Astrocyte (in vitro differentiated cells and primary cell): ENCODE data around the gene RASGRP1. TPM values are rescaled to one million over a fixed set of nuclear protein-coding genes. Genes with fewer than 3 reads are reported as not detected.

Experiments used
- DNase-seq: peaks from one replicate; pipeline ENCODE4 v3.0.0-alpha.2; 2010; ENCODE audit warnings: low read depth
- FAIRE-seq: peaks from 2 replicates; lab custom pipeline; 2011; peaks lifted over from hg19 to GRCh38; lab: Jason Lieb, UNC
- H2AFZ ChIP-seq: 2 replicates; pipeline ENCODE4 v1.6.0; 2012; ENCODE audit warnings: low read depth, low read length, inconsistent platforms
- H3K27ac ChIP-seq: 2 replicates; pipeline ENCODE4 v1.5.1; 2011; ENCODE audit warnings: low read depth, low read length, inconsistent platforms
- H3K27me3 ChIP-seq: 2 replicates; pipeline ENCODE4 v1.6.0; 2011; ENCODE audit warnings: low read length, inconsistent platforms; ENCODE audit not compliant: insufficient read depth
- H3K36me3 ChIP-seq: 2 replicates; pipeline ENCODE4 v1.5.1; 2011; ENCODE audit warnings: low read length, inconsistent platforms; ENCODE audit not compliant: insufficient read depth
- H3K4me1 ChIP-seq: 2 replicates; pipeline ENCODE4 v1.5.1; 2011; ENCODE audit warnings: low read length, inconsistent platforms; ENCODE audit not compliant: insufficient read depth
- H3K4me2 ChIP-seq: 2 replicates; pipeline ENCODE4 v1.6.0; 2012; ENCODE audit warnings: low read length, inconsistent platforms
- H3K4me3 ChIP-seq: 2 replicates; pipeline ENCODE4 v1.5.1; 2011; ENCODE audit warnings: low read depth, mild to moderate bottlenecking, low read length, inconsistent platforms; ENCODE audit not compliant: insufficient read depth
- H3K79me2 ChIP-seq: 2 replicates; pipeline ENCODE4 v1.6.0; 2012; ENCODE audit warnings: mild to moderate bottlenecking, low read length, inconsistent platforms; ENCODE audit not compliant: insufficient read depth
- H3K9ac ChIP-seq: 2 replicates; pipeline ENCODE4 v1.6.0; 2012; ENCODE audit warnings: mild to moderate bottlenecking, low read length, inconsistent platforms
- H3K9me3 ChIP-seq: 2 replicates; pipeline ENCODE4 v1.5.1; 2012; ENCODE audit warnings: low read depth, mild to moderate bottlenecking, low read length, inconsistent platforms; ENCODE audit not compliant: insufficient read depth
- H4K20me1 ChIP-seq: 2 replicates; pipeline ENCODE4 v1.6.0; 2012; ENCODE audit warnings: low read length, inconsistent platforms; ENCODE audit not compliant: insufficient read depth
- H3K27ac Mint-ChIP-seq: one replicate; pipeline ENCODE4 v1.8.0; 2021; ENCODE audit warnings: mild to moderate bottlenecking, mixed read lengths; ENCODE audit not compliant: unreplicated experiment
- H3K27me3 Mint-ChIP-seq: one replicate; pipeline ENCODE4 v1.8.0; 2021; ENCODE audit warnings: low read depth, mixed read lengths; ENCODE audit not compliant: unreplicated experiment
- H3K36me3 Mint-ChIP-seq: one replicate; pipeline ENCODE4 v1.8.0; 2021; ENCODE audit warnings: low read depth, mixed read lengths; ENCODE audit not compliant: unreplicated experiment
- H3K4me1 Mint-ChIP-seq: one replicate; pipeline ENCODE4 v1.8.0; 2021; ENCODE audit warnings: low read depth, mixed read lengths; ENCODE audit not compliant: unreplicated experiment
- H3K4me3 Mint-ChIP-seq: one replicate; pipeline ENCODE4 v1.8.0; 2021; ENCODE audit warnings: mild to moderate bottlenecking, moderate library complexity, mixed read lengths; ENCODE audit not compliant: unreplicated experiment
- H3K9me3 Mint-ChIP-seq: one replicate; pipeline ENCODE4 v1.8.0; 2021; ENCODE audit warnings: mild to moderate bottlenecking, mixed read lengths; ENCODE audit not compliant: unreplicated experiment
- CTCF ChIP-seq: IDR thresholded peaks from 2 replicates; pipeline ENCODE4 v1.5.1; 2011; ENCODE audit warnings: low read depth, mild to moderate bottlenecking, inconsistent platforms, low read length, moderate library complexity; ENCODE audit not compliant: insufficient read depth
- EZH2 ChIP-seq: IDR thresholded peaks from 2 replicates; pipeline ENCODE4 v1.6.1; 2012; ENCODE audit warnings: mild to moderate bottlenecking, low read length, inconsistent platforms; ENCODE audit not compliant: insufficient read depth
- total RNA-seq: library from RNA; stranded (reverse); gene quantifications from 2 replicates; pipeline ENCODE4 v1.2.1, GENCODE V29; 2021

RASGRP1 gene
- total RNA-seq, 1 donor from 2014 or later, result 1.4 TPM

- Mint-ChIP-seq H3K27ac (no peak overlapping the region), H3K4me3 (no peak overlapping the region), H3K27me3 (peaks cover 6% of the 10 kb centered on the region), H3K4me1 (peaks cover 7% of the 10 kb centered on the region), H3K9me3 (peaks cover 4% of the 10 kb centered on the region), H3K36me3 (no peaks in the 10 kb centered on the region)
- Histone ChIP-seq H4K20me1 (no peaks in the 10 kb centered on the region), H3K27me3 (no peaks in the 10 kb centered on the region), H3K27ac (no peak overlapping the region), H3K36me3 (no peaks in the 10 kb centered on the region), H3K4me1 (peaks cover 3% of the 10 kb centered on the region), H3K4me3 (no peak overlapping the region), H3K9me3 (no peaks in the 10 kb centered on the region), H2AFZ (no peak overlapping the region), H3K9ac (no peak overlapping the region), H3K79me2 (no peaks in the 10 kb centered on the region), H3K4me2 (no peak overlapping the region)
- no peak for DNase-seq
- FAIRE-seq, result no peak
- no peak for TF ChIP-seq EZH2
- TF ChIP-seq CTCF, result no peak
Observed at GRCh38 chr15:38526158-38526557, 38.5 kb downstream of the RASGRP1 start.

GRCh38 chr15:38525489-38525888 lies 39.1 kb downstream of the RASGRP1 start:
- FAIRE-seq (no peak), DNase-seq (no peak)
- TF ChIP-seq EZH2 (no peak), CTCF (no peak)
- Mint-ChIP-seq H3K36me3 (no peaks in the 10 kb centered on the region), H3K27ac (no peak overlapping the region), H3K4me1 (peaks cover 7% of the 10 kb centered on the region), H3K27me3 (peaks cover 6% of the 10 kb centered on the region), H3K9me3 (peaks cover 4% of the 10 kb centered on the region), H3K4me3 (no peak overlapping the region)
- Histone ChIP-seq H4K20me1 (no peaks in the 10 kb centered on the region), H3K4me2 (no peak overlapping the region), H3K9ac (no peak overlapping the region), H3K4me3 (no peak overlapping the region), H3K4me1 (peaks cover 3% of the 10 kb centered on the region), H3K9me3 (no peaks in the 10 kb centered on the region), H3K27me3 (no peaks in the 10 kb centered on the region), H3K79me2 (no peaks in the 10 kb centered on the region), H2AFZ (no peak overlapping the region), H3K27ac (no peak overlapping the region), H3K36me3 (no peaks in the 10 kb centered on the region)

GRCh38 chr15:38524156-38524555 lies 40.5 kb downstream of the RASGRP1 start:
- Histone ChIP-seq H3K27ac (no peak overlapping the region), H3K4me1 (peaks cover 3% of the 10 kb centered on the region), H3K4me3 (no peak overlapping the region), H3K79me2 (no peaks in the 10 kb centered on the region), H3K4me2 (no peak overlapping the region), H3K27me3 (no peaks in the 10 kb centered on the region), H3K9ac (no peak overlapping the region), H4K20me1 (no peaks in the 10 kb centered on the region), H2AFZ (no peak overlapping the region), H3K9me3 (no peaks in the 10 kb centered on the region), H3K36me3 (no peaks in the 10 kb centered on the region)
- no peak for TF ChIP-seq CTCF
- no peak for TF ChIP-seq EZH2
- Mint-ChIP-seq H3K27me3 (peaks cover 6% of the 10 kb centered on the region), H3K4me3 (no peak overlapping the region), H3K9me3 (peaks cover 4% of the 10 kb centered on the region), H3K27ac (no peak overlapping the region), H3K4me1 (peaks cover 5% of the 10 kb centered on the region), H3K36me3 (no peaks in the 10 kb centered on the region)
- DNase-seq (no peak), FAIRE-seq (no peak)
